Fibroblast of villous mesenchyme (primary cell): ENCODE measurements around the gene INTS3. TPM values are rescaled to one million over a fixed set of nuclear protein-coding genes. Genes with fewer than 3 reads are reported as not detected.

Experiments
- DNase-seq: peaks from one replicate; pipeline ENCODE4 v3.0.0-alpha.2; 2010; ENCODE audit warnings: low read depth
- H3K4me3 ChIP-seq: 2 replicates; pipeline ENCODE4 v1.5.1; 2011; ENCODE audit warnings: low read depth, mild to moderate bottlenecking, low read length
- total RNA-seq: library from RNA; depleted of rRNA; stranded (reverse); fragments of >200 nt; gene quantifications from 2 replicates; pipeline ENCODE4 v1.2.3, GENCODE V29; 2012
- TF ChIP-seq, protein P1 (sequence below): IDR thresholded peaks from 2 replicates; pipeline ENCODE4 v1.5.1; 2012; ENCODE audit warnings: low read depth, mild to moderate bottlenecking, low read length; ENCODE audit not compliant: insufficient read depth

The INTS3 gene
- total RNA-seq, 1 donor, result 51.4 TPM

DNA sequence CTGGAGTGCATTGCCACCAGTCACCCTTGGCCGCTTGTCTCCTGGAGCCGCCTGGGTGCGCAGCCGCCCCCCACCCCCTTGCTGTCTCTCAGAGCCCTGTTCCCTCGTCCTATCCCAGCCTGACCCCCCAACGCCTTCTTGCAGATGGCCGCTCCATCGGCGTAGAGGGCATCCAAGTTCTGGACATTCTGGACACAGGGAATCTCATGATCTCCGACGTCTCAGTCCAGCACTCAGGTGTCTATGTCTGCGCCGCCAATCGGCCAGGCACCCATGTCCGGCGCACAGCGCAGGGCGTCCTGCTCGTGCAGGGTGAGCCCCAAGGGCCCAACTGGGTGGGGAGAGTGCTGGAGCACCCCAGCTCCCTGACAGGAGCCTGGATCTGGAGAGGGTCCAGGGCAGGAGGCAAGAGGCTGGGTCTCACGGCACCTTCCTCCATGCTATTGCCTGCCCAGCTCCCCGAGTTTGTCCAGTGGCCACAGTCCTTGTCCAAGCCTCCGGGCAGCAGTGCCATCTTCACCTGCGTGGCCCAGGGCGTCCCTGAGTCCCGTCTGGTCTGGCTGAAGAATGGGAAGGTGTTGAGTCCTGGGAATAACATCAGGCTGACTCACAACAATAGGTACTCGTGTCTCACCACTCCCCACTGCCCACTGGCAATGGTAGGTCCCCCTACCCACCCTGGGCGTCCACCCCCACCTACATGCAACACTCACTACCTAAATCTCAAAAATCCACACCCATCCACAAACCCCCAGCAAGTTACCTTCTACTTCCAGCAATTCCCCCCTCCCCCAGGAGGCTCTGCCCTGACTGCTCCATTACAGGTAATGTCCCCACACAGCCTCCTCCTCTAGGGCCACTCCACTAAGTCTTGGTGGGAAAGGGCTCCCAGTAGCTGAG, 72.0 kb downstream of the INTS3 start:
- H3K4me3 ChIP-seq, result no peak overlapping the region
- TF ChIP-seq, protein P1, sequence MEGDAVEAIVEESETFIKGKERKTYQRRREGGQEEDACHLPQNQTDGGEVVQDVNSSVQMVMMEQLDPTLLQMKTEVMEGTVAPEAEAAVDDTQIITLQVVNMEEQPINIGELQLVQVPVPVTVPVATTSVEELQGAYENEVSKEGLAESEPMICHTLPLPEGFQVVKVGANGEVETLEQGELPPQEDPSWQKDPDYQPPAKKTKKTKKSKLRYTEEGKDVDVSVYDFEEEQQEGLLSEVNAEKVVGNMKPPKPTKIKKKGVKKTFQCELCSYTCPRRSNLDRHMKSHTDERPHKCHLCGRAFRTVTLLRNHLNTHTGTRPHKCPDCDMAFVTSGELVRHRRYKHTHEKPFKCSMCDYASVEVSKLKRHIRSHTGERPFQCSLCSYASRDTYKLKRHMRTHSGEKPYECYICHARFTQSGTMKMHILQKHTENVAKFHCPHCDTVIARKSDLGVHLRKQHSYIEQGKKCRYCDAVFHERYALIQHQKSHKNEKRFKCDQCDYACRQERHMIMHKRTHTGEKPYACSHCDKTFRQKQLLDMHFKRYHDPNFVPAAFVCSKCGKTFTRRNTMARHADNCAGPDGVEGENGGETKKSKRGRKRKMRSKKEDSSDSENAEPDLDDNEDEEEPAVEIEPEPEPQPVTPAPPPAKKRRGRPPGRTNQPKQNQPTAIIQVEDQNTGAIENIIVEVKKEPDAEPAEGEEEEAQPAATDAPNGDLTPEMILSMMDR, result no peak
- DNase-seq, result no peak

DNA sequence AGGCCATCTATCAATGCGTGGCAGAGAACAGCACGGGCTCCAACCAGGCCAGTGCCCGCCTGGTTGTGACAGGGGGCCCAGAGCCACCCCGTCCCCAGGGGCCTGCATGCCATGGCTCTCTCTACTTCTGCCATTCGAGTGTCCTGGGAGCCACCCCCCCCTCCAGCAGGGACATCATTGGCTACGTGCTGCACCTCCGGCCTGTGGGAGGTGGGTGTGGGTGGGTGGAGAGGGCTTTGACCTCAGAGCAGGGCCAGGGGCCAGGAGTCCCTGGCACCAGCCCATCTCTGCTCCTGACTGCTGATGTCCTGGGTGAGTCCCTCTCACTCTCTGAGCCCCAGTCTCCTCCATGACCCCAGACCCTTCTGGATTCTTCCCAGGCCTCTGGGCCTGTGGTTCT, 72.7 kb downstream of the INTS3 start:
- DNase-seq, result no peak
- TF ChIP-seq, protein P1, result no peak

DNA sequence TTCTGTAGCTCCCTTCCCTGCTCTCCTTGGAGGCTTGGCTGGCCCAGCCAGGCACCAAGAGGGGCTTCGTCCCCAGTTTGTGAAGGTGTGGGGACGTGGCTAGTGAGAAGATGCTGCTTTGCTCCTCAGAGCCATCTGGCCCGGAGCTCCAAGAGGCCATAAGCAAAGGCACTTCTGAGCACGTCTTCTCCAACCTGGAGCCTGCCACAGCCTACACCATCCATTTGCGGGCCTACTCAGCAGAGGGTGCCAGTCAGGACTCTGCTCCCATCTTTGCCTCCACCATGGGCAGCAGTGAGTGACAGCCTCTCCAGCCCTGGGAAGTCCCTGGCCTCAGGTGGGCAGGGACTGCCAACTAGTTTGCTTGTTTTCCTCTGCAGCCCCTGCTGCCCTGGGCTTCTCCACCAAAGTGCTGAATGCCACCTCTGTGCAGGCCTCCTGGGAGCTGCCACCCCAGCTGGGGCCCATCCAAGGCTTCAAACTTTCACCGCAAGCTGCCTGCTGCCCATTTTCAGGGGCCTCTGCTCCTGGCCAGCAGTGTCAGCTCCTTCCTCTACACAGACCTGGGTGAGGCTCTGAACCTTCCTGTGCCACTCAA, 73.3 kb downstream of the INTS3 start:
- DNase-seq, result no peak
- TF ChIP-seq, protein P1, result no peak
- no peak overlapping the region for H3K4me3 ChIP-seq

More for the DNA sequence above, 72.7 kb downstream of the INTS3 start:
- no peak overlapping the region for H3K4me3 ChIP-seq

DNA sequence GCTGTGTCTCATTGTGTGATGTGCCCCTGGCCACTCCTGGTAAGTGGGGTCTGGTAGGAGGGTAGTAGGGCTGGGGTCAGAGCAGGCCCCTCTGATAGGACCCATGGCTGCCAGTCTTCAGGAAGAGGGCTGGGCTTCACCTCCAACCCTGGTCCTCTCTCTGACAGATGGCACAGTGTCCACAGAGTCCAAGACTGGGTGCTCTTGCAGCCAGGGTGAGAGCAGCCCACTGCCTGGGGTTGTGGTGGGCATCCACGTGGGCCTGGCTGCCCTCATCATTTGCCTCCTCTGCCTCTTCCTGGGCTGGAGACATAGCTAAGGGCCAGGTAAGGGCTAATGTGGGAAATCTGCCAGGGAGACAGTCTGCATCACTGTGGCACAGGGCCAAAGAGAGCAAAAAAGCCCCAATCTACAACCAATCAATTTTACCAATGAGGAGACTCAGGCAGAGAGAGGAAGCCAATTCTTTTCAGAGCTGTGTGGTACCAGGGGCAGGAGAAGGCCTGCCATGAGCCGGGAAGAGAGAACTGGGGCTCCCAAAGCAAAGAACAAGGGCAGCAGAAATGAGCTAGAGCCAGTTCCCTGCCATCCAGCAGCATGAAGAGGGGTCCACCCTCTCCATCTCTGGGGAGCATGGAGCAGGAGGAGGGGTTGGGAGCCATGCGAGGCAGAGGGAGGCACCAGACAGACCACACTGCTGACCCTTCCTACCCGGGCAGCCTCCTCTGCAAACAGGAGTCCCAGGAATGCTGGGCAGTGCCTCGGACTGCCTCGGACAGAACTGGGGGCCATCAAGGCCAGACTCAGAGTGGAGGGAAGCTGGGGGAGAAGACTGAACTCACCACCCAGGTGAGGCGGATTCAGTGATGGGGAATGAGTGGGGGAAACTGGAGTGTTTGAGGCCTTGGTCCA, 74.2 kb downstream of the INTS3 start:
- TF ChIP-seq, protein P1, result no peak
- H3K4me3 ChIP-seq, result no peak overlapping the region
- no peak for DNase-seq

DNA sequence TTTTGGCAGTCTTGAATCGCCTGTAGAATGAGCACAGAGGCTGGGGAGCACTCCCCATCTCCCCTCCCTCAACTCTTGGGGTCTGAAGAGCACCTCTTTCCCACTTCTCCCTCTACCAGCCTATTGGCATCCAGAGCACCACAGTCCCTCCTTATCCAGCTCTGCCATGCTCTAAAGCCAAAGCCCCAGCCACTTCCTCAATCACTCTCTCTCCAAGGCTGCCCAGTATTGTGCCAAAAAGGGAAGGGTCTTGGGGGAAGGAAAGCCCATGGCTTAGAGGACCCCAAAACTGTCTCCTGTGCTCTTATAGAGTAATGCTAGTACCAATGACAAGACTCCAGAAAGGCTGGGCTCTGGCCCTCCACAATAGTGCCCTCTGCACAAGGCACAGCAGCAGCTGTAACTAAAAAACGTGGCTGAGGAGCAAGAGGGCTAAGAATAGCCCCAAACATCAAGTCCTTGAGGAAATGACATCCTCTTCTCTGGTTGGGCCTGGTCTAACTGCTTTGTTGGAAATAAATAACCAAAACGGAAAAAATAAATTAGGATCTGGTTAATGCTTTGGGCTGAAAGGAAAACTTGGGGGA, 75.7 kb downstream of the INTS3 start:
- TF ChIP-seq, protein P1, result no peak
- DNase-seq, result no peak
- no peak overlapping the region for H3K4me3 ChIP-seq

DNA sequence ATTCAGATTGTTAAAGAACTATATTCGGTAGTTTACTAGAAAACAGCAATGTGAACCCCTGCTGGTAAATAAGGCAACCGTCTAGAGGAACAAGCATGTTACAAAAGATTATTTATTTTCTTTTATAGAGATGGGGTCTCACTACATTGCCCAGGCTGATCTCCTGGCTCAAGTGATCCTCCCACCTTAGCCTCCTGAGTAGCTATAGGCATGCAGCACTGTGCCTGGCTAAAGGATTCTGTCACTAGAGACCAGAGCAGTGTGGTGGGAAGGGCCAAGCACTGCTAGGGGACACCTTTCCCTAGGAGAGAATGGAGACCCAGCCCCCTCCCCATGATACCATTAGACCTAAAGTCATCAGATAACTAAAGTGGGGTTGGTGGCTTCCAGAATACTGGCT, 76.3 kb downstream of the INTS3 start:
- DNase-seq, result no peak
- TF ChIP-seq, protein P1, result no peak
- H3K4me3 ChIP-seq, result no peak overlapping the region
